Liver (tissue), 6 donors: Measurements from ENCODE around the gene USP37. TPM values are rescaled to one million over a fixed set of nuclear protein-coding genes. Genes with fewer than 3 reads are reported as not detected.
A peak's percentile ranks its signal among the peaks of the same experiment; 100 is the strongest.

Source experiments
- polyA plus RNA-seq, 2 donors: library from polyadenylated mRNA; stranded (reverse) in 1 of 2; unstranded in 1 of 2; fragments of 200-250 nt in 1 of 2; fragments of >200 nt in 1 of 2; fragmentation: Nextera tagmentation in 1 of 2; extraction: Ambion mirVana in 1 of 2; gene quantifications; one replicate each; pipeline versions ENCODE4 v1.2.1 to v1.2.3, GENCODE V29; 2013 to 2015
- small RNA-seq: library from RNA; depleted of rRNA; stranded (forward); fragments of <200 nt; gene quantifications from one replicate; pipeline ENCODE3, GENCODE V24; 2014
- total RNA-seq, 2 donors: library from RNA; depleted of rRNA; stranded (reverse); fragments of >200 nt; gene quantifications; one replicate each; pipeline ENCODE4 v1.2.3, GENCODE V29; 2014
- TF ChIP-seq, protein P1 (sequence below): IDR thresholded peaks from 2 replicates; pipeline ENCODE4 v1.6.1; 2016; ENCODE audit warnings: antibody characterized with exemption, mild to moderate bottlenecking
- donor health status: healthy.
- donor health status: healthy.
- donor health status: healthy.

The USP37 gene
- total and polyA plus RNA-seq, 4 donors = 1.4 to 10.9 (median 4.7) TPM

DNA sequence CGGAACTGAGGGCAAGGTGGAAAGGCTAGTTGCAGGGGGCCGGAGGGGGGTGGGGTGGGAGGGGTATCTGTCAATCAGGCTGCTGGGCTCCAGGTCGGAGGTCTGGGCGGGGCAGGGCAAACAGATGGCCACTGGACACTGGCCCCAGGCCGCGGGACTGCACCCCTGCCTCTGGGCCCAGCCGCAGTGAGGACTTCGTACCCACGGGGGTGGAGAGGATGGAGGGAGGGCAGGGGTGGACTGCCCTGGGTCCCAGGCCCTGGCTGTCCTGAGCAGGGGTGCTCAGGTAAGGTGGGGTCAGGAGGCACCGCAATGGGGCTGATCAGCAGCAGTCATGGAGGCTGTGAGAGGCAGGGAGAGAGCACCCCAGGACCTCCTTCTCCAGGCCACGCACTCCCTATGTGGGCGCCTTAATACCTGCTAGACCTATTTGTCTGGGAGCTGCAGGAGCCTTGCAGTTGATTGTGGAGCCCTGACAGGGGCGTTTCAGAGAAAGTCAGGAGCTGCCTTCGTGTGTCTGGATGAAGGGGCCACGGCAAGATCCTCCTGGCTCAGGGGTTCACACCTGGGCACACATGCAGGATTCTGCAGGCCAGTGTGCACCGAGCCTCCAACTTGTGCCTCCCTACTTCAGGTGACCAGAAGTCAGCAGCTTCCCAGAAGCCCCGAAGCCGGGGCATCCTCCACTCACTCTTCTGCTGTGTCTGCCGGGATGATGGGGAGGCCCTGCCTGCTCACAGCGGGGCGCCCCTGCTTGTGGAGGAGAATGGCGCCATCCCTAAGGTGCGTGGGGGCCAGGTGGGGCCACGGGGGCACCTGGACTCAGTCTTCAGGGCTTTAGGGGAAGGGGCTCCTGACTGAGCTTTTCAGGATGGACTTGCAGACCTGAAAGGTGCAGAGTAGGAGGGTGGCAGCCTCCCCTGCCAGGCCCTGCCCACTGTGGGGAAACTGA, 166.9 kb downstream of the USP37 start (continued):
- TF ChIP-seq, protein P1, sequence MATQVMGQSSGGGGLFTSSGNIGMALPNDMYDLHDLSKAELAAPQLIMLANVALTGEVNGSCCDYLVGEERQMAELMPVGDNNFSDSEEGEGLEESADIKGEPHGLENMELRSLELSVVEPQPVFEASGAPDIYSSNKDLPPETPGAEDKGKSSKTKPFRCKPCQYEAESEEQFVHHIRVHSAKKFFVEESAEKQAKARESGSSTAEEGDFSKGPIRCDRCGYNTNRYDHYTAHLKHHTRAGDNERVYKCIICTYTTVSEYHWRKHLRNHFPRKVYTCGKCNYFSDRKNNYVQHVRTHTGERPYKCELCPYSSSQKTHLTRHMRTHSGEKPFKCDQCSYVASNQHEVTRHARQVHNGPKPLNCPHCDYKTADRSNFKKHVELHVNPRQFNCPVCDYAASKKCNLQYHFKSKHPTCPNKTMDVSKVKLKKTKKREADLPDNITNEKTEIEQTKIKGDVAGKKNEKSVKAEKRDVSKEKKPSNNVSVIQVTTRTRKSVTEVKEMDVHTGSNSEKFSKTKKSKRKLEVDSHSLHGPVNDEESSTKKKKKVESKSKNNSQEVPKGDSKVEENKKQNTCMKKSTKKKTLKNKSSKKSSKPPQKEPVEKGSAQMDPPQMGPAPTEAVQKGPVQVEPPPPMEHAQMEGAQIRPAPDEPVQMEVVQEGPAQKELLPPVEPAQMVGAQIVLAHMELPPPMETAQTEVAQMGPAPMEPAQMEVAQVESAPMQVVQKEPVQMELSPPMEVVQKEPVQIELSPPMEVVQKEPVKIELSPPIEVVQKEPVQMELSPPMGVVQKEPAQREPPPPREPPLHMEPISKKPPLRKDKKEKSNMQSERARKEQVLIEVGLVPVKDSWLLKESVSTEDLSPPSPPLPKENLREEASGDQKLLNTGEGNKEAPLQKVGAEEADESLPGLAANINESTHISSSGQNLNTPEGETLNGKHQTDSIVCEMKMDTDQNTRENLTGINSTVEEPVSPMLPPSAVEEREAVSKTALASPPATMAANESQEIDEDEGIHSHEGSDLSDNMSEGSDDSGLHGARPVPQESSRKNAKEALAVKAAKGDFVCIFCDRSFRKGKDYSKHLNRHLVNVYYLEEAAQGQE = peak; percentile 81

Small RNAs within 50 kb of the gene (small RNA-seq; reads per million reads assigned to genes)
- gene MIR26B (962 reads per million, percentile 99 among the genes with 10 or more reads in this experiment), gene RNU6-136P (not detected)

Other genes with a start within 250 kb of the USP37 start
- gene CATIP, start 211.5 kb downstream of the USP37 start, total RNA-seq = not detected
- gene CATIP, start 211.5 kb downstream of the USP37 start, polyA plus RNA-seq = under 1 TPM; 0.05 to 0.35 TPM
- 10 to 100 TPM in 1 of 2 donors, 1 to 10 TPM in 1; 1.4 to 23.0 TPM for gene SLC11A1, start 186.1 kb downstream of the USP37 start, total RNA-seq
- gene SLC11A1, start 186.1 kb downstream of the USP37 start, polyA plus RNA-seq = 1 to 10 TPM; 2.7 to 3.8 TPM
- 10 to 100 TPM; 46.6 to 66.5 TPM for gene CTDSP1, start 168.5 kb downstream of the USP37 start, total RNA-seq
- gene CTDSP1, start 168.5 kb downstream of the USP37 start, polyA plus RNA-seq = 10 to 100 TPM; 38.3 to 76.5 TPM
- gene VIL1, start 149.2 kb downstream of the USP37 start, total RNA-seq = 10 to 100 TPM; 42.3 to 72.0 TPM
- gene VIL1, start 149.2 kb downstream of the USP37 start, polyA plus RNA-seq = 10 to 100 TPM; 16.4 to 21.0 TPM
- 10 to 100 TPM; 17.2 to 24.4 TPM for gene CNOT9, start 488 bp upstream of the USP37 start, total RNA-seq
- 10 to 100 TPM; 10.5 to 12.3 TPM for gene CNOT9, start 488 bp upstream of the USP37 start, polyA plus RNA-seq
- gene PLCD4, start 39.5 kb upstream of the USP37 start, total RNA-seq = under 1 TPM; 0.05 to 0.17 TPM
- under 1 TPM; 0.07 to 0.51 TPM for gene PLCD4, start 39.5 kb upstream of the USP37 start, polyA plus RNA-seq
- 1 to 10 TPM; 6.0 to 7.4 TPM for gene ZNF142, start 91.3 kb upstream of the USP37 start, total RNA-seq
- gene ZNF142, start 91.3 kb upstream of the USP37 start, polyA plus RNA-seq = 1 to 10 TPM; 2.2 to 3.7 TPM
- 10 to 100 TPM; 14.8 to 27.5 TPM for gene BCS1L, start 91.3 kb upstream of the USP37 start, total RNA-seq
- 10 to 100 TPM; 22.9 to 30.1 TPM for gene BCS1L, start 91.3 kb upstream of the USP37 start, polyA plus RNA-seq
- 1 to 10 TPM; 6.5 to 8.2 TPM for gene RNF25, start 103.7 kb upstream of the USP37 start, total RNA-seq
- 10 to 100 TPM in 1 of 2 donors, 1 to 10 TPM in 1; 3.3 to 14.0 TPM for gene RNF25, start 103.7 kb upstream of the USP37 start, polyA plus RNA-seq
- gene STK36, start 103.7 kb upstream of the USP37 start, total RNA-seq = 10 to 100 TPM in 1 of 2 donors, 1 to 10 TPM in 1; 5.1 to 17.2 TPM
- gene STK36, start 103.7 kb upstream of the USP37 start, polyA plus RNA-seq = 1 to 10 TPM; 5.2 to 8.9 TPM
- 10 to 100 TPM in 1 of 2 donors, 1 to 10 TPM in 1; 6.9 to 14.0 TPM for gene TTLL4, start 142.5 kb upstream of the USP37 start, total RNA-seq
- gene TTLL4, start 142.5 kb upstream of the USP37 start, polyA plus RNA-seq = 1 to 10 TPM; 5.7 to 6.4 TPM
- gene CYP27A1, start 213.8 kb upstream of the USP37 start, total RNA-seq = 100 to 1,000 TPM; 112 to 354 TPM
- gene CYP27A1, start 213.8 kb upstream of the USP37 start, polyA plus RNA-seq = 100 to 1,000 TPM; 298 to 311 TPM